ENCODE results near the gene ATP6V0C.

ATP6V0C gene

GRCh38 chr16:2497116-2497630 is 16.6 kb upstream of the ATP6V0C start:
- no peak overlapping the region for H3K9ac ChIP-seq (ENCODE audit: low read depth, low read length)
- no peak overlapping the region for H3K27ac ChIP-seq (ENCODE audit: low read length)

GRCh38 chr16:2497695-2498484 is 15.9 kb upstream of the ATP6V0C start:
- 0 out of 2 replicates have a peak, but pooled peaks cover 6% of the 10 kb centered on the region for H3K36me3 ChIP-seq (ENCODE audit: insufficient read depth, low read depth, low read length)
- no peak overlapping the region for H3K9ac ChIP-seq (ENCODE audit: low read depth, low read length)
- peaks cover 4% of the 10 kb centered on the region; the same call in 1 of the 2 replicates for H3K4me1 ChIP-seq (ENCODE audit: insufficient read depth, low read length)
- no peaks in the 10 kb centered on the region for H3K27me3 ChIP-seq (ENCODE audit: insufficient read depth, low read length)
- no peak overlapping the region for H3K27ac ChIP-seq (ENCODE audit: low read length)
- H3K9me3 ChIP-seq (ENCODE audit: insufficient read depth, low read depth, low read length): no peaks in the 10 kb centered on the region
- H3K4me3 ChIP-seq (ENCODE audit: low read length): no peak overlapping the region

More at GRCh38 chr16:2497116-2497630, 16.6 kb upstream of the ATP6V0C start:
- no peaks in the 10 kb centered on the region for H3K9me3 ChIP-seq (ENCODE audit: insufficient read depth, low read depth, low read length)
- 0 out of 2 replicates have a peak, but pooled peaks cover 6% of the 10 kb centered on the region for H3K36me3 ChIP-seq (ENCODE audit: insufficient read depth, low read depth, low read length)
- H3K4me1 ChIP-seq (ENCODE audit: insufficient read depth, low read length): peaks cover 4% of the 10 kb centered on the region; the same call in 1 of the 2 replicates
- H3K4me3 ChIP-seq (ENCODE audit: low read length): no peak overlapping the region
- H3K27me3 ChIP-seq (ENCODE audit: insufficient read depth, low read length): no peaks in the 10 kb centered on the region

- Histone ChIP-seq H3K4me1 (ENCODE audit: insufficient read depth, low read length) (peaks cover 4% of the 10 kb centered on the region; the same call in 1 of the 2 replicates), H3K27me3 (ENCODE audit: insufficient read depth, low read length) (no peaks in the 10 kb centered on the region), H3K9me3 (ENCODE audit: insufficient read depth, low read depth, low read length) (no peaks in the 10 kb centered on the region), H3K9ac (ENCODE audit: low read depth, low read length) (no peak overlapping the region), H3K27ac (ENCODE audit: low read length) (no peak overlapping the region), H3K36me3 (ENCODE audit: insufficient read depth, low read depth, low read length) (0 out of 2 replicates have a peak, but pooled peaks cover 6% of the 10 kb centered on the region), H3K4me3 (ENCODE audit: low read length) (no peak overlapping the region)
These were observed 15.1 kb upstream of the ATP6V0C start for GRCh38 chr16:2498531-2499253.

GRCh38 chr16:2499454-2499853 is 14.3 kb upstream of the ATP6V0C start:
- Histone ChIP-seq H3K36me3 (ENCODE audit: insufficient read depth, low read depth, low read length) (0 out of 2 replicates have a peak, but pooled peaks cover 6% of the 10 kb centered on the region), H3K4me3 (ENCODE audit: low read length) (no peak overlapping the region), H3K9ac (ENCODE audit: low read depth, low read length) (no peak overlapping the region), H3K27ac (ENCODE audit: low read length) (no peak overlapping the region), H3K27me3 (ENCODE audit: insufficient read depth, low read length) (no peaks in the 10 kb centered on the region), H3K9me3 (ENCODE audit: insufficient read depth, low read depth, low read length) (no peaks in the 10 kb centered on the region), H3K4me1 (ENCODE audit: insufficient read depth, low read length) (peaks cover 4% of the 10 kb centered on the region; the same call in 1 of the 2 replicates)

GRCh38 chr16:2499890-2500429 is 13.8 kb upstream of the ATP6V0C start:
- Histone ChIP-seq H3K9ac (ENCODE audit: low read depth, low read length) (no peak overlapping the region), H3K36me3 (ENCODE audit: insufficient read depth, low read depth, low read length) (0 out of 2 replicates have a peak, but pooled peaks cover 6% of the 10 kb centered on the region), H3K4me1 (ENCODE audit: insufficient read depth, low read length) (peaks cover 4% of the 10 kb centered on the region; the same call in 1 of the 2 replicates), H3K27ac (ENCODE audit: low read length) (no peak overlapping the region), H3K27me3 (ENCODE audit: insufficient read depth, low read length) (no peaks in the 10 kb centered on the region), H3K9me3 (ENCODE audit: insufficient read depth, low read depth, low read length) (no peaks in the 10 kb centered on the region), H3K4me3 (ENCODE audit: low read length) (no peak overlapping the region)

- Histone ChIP-seq H3K4me1 (ENCODE audit: insufficient read depth, low read length) (peaks cover 4% of the 10 kb centered on the region; the same call in 1 of the 2 replicates), H3K4me3 (ENCODE audit: low read length) (no peak overlapping the region), H3K9ac (ENCODE audit: low read depth, low read length) (no peak overlapping the region), H3K27ac (ENCODE audit: low read length) (no peak overlapping the region), H3K9me3 (ENCODE audit: insufficient read depth, low read depth, low read length) (no peaks in the 10 kb centered on the region), H3K36me3 (ENCODE audit: insufficient read depth, low read depth, low read length) (0 out of 2 replicates have a peak, but pooled peaks cover 6% of the 10 kb centered on the region), H3K27me3 (ENCODE audit: insufficient read depth, low read length) (no peaks in the 10 kb centered on the region)
These were observed 13.3 kb upstream of the ATP6V0C start for GRCh38 chr16:2500430-2500917.

- Histone ChIP-seq H3K9me3 (ENCODE audit: insufficient read depth, low read depth, low read length) (no peaks in the 10 kb centered on the region), H3K27ac (ENCODE audit: low read length) (no peak overlapping the region), H3K9ac (ENCODE audit: low read depth, low read length) (peak overlapping the region; percentile 49; the same call in 1 of the 2 replicates), H3K36me3 (ENCODE audit: insufficient read depth, low read depth, low read length) (0 out of 2 replicates have a peak, but pooled peaks cover 6% of the 10 kb centered on the region), H3K4me1 (ENCODE audit: insufficient read depth, low read length) (peaks cover 4% of the 10 kb centered on the region; the same call in 1 of the 2 replicates), H3K4me3 (ENCODE audit: low read length) (peak overlapping the region; percentile 68), H3K27me3 (ENCODE audit: insufficient read depth, low read length) (no peaks in the 10 kb centered on the region)
These were observed 12.6 kb upstream of the ATP6V0C start for GRCh38 chr16:2500918-2501750.

- Histone ChIP-seq H3K9ac (ENCODE audit: low read depth, low read length) (peak overlapping the region; percentile 49; the same call in 1 of the 2 replicates), H3K4me1 (ENCODE audit: insufficient read depth, low read length) (peaks cover 4% of the 10 kb centered on the region; the same call in 1 of the 2 replicates), H3K27ac (ENCODE audit: low read length) (no peak overlapping the region), H3K4me3 (ENCODE audit: low read length) (peak overlapping the region; percentile 68; the same call in 1 of the 2 replicates), H3K36me3 (ENCODE audit: insufficient read depth, low read depth, low read length) (0 out of 2 replicates have a peak, but pooled peaks cover 6% of the 10 kb centered on the region), H3K9me3 (ENCODE audit: insufficient read depth, low read depth, low read length) (no peaks in the 10 kb centered on the region), H3K27me3 (ENCODE audit: insufficient read depth, low read length) (no peaks in the 10 kb centered on the region)
These were observed 11.5 kb upstream of the ATP6V0C start for GRCh38 chr16:2501946-2502895.

GRCh38 chr16:2505695-2506094 is 8.1 kb upstream of the ATP6V0C start:
- no peaks in the 10 kb centered on the region for H3K27me3 ChIP-seq (ENCODE audit: insufficient read depth, low read length)
- H3K4me3 ChIP-seq (ENCODE audit: low read length): no peak overlapping the region
- H3K27ac ChIP-seq (ENCODE audit: low read length): no peak overlapping the region
- no peaks in the 10 kb centered on the region for H3K9me3 ChIP-seq (ENCODE audit: insufficient read depth, low read depth, low read length)
- H3K36me3 ChIP-seq (ENCODE audit: insufficient read depth, low read depth, low read length): no peaks in the 10 kb centered on the region
- H3K4me1 ChIP-seq (ENCODE audit: insufficient read depth, low read length): peaks cover 4% of the 10 kb centered on the region; the same call in 1 of the 2 replicates
- no peak overlapping the region for H3K9ac ChIP-seq (ENCODE audit: low read depth, low read length)

Measured in iPS-20b (cell line).